ENCODE measurements around the gene RIOX2.

RIOX2 gene

DNA sequence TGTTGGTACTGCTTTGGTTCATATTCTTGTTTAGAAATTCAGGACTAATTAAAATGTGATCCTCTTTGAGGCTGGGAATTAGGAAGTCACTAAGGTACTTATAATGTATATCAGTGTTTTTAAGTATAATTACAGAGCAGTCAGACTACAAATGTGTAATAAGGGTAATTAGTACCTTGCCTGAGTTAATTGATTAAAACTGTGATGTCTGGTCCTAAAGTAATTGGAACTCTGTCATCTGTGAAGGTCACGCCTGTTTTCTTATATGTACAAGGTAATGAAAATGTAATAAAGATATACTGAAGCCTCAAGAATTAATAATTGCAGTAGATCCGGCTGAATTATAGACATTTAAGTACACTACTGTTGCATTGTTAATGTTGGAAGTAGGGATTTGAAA lies 32.8 kb downstream of the RIOX2 start:
- H3K4me3 ChIP-seq (ENCODE audit: control insufficient read depth, low read depth, low read length) = no peak overlapping the region
- no peak for DNase-seq (ENCODE audit: low read depth)
- TF ChIP-seq, protein P1, sequence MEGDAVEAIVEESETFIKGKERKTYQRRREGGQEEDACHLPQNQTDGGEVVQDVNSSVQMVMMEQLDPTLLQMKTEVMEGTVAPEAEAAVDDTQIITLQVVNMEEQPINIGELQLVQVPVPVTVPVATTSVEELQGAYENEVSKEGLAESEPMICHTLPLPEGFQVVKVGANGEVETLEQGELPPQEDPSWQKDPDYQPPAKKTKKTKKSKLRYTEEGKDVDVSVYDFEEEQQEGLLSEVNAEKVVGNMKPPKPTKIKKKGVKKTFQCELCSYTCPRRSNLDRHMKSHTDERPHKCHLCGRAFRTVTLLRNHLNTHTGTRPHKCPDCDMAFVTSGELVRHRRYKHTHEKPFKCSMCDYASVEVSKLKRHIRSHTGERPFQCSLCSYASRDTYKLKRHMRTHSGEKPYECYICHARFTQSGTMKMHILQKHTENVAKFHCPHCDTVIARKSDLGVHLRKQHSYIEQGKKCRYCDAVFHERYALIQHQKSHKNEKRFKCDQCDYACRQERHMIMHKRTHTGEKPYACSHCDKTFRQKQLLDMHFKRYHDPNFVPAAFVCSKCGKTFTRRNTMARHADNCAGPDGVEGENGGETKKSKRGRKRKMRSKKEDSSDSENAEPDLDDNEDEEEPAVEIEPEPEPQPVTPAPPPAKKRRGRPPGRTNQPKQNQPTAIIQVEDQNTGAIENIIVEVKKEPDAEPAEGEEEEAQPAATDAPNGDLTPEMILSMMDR (conservative IDR thresholded peaks at IDR 0.05; ENCODE audit: control insufficient read depth, insufficient read depth, low read depth, low read length) = no peak

DNA sequence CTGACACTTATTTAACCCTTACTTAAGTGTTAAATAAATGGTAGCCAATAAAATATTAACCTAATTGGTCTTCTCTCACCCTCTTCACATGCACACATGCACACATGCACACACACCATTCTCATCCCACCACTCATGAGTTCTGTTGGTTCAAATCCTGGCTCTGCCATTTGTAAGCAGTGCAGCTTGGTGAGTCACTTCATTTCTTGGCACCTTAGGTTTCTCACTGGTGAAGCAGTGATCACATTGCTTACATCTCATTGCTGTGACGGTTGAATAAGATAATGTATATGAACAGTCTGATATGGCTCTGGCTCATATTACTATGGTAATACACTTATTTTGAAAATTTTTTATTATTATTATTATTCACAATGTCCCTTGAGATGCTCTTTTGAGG lies 33.8 kb downstream of the RIOX2 start:
- DNase-seq (ENCODE audit: low read depth) = no peak
- TF ChIP-seq, protein P1 (conservative IDR thresholded peaks at IDR 0.05; ENCODE audit: control insufficient read depth, insufficient read depth, low read depth, low read length) = no peak

DNA sequence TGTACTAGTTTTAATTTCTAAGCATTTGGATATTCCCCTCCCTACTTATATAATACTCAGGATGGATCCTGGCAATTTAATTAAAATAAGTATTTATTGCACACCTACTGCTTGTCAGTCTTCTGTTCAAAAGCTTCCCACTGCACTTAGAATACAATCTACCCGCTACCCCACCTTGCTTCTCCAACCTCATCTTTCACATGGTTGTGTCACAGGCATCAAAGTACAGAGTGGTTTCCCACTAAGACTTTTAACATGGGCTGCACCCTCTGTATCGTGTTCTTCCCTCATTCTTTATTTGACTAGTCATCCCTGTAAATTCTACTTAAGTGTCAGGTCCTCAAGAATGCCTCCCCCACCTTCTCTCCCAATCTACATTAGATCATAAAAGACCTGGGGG lies 35.0 kb downstream of the RIOX2 start:
- DNase-seq (ENCODE audit: low read depth) = no peak
- TF ChIP-seq, protein P1 (conservative IDR thresholded peaks at IDR 0.05; ENCODE audit: control insufficient read depth, insufficient read depth, low read depth, low read length) = no peak
- H3K4me3 ChIP-seq (ENCODE audit: control insufficient read depth, low read depth, low read length) = no peak overlapping the region

More for the DNA sequence above, 33.8 kb downstream of the RIOX2 start:
- H3K4me3 ChIP-seq (ENCODE audit: control insufficient read depth, low read depth, low read length) = no peak overlapping the region

DNA sequence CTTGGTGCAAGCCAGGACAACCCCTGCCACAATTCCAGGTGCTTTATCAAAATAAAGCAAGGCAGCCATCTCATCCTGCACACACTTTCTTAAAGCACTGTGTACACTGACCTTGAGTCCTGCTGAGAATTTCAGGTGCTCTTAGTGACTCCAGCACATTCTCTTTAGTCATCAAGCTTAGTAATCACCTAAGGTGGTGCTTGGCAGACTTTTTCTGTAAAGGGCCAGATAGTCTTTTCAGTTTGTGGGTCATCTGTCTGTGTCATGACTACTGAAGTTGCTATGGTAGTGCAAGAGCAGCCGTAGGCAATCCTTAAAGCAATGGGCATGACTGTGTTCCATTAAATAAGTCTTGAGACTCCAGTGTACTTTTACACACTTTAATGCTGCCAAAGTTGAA lies 36.4 kb downstream of the RIOX2 start:
- TF ChIP-seq, protein P1 (conservative IDR thresholded peaks at IDR 0.05; ENCODE audit: control insufficient read depth, insufficient read depth, low read depth, low read length) = no peak
- H3K4me3 ChIP-seq (ENCODE audit: control insufficient read depth, low read depth, low read length) = no peak overlapping the region
- DNase-seq (ENCODE audit: low read depth) = no peak

DNA sequence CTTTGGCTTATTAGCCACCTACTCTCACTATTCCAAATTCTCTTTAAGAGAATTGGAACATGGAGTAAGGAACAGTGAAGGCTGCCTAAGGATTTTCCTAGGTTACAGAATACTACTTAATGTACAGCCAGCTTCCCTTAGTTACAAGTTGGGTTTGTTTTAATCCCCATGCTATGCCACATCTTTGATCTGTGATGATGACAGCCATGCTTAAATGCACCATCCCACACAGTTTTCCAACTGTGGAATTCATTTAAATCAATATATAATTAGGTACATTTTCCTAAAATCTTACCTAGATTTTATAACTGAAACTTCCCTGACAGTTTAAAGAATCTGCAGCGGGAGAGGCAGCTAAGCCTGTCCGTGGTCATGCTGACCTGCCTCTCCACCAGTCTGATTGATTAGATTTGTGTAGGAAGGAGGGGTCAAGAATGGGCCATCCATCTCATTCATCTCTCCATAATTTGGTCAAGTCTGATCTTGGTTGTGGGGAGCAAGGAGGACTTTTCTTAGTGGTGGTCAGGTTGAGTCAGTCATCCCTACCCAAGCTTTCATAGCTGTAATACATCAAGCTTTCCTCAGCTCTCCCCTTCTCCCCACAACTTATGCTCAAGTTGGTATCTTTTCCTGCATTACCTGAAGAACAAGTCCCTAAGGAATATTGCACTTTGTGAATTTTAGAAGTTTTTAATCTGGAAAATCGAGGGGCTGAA lies 37.1 kb downstream of the RIOX2 start:
- TF ChIP-seq, protein P1 (conservative IDR thresholded peaks at IDR 0.05; ENCODE audit: control insufficient read depth, insufficient read depth, low read depth, low read length) = no peak
- no peak for DNase-seq (ENCODE audit: low read depth)
- H3K4me3 ChIP-seq (ENCODE audit: control insufficient read depth, low read depth, low read length) = no peak overlapping the region

DNA sequence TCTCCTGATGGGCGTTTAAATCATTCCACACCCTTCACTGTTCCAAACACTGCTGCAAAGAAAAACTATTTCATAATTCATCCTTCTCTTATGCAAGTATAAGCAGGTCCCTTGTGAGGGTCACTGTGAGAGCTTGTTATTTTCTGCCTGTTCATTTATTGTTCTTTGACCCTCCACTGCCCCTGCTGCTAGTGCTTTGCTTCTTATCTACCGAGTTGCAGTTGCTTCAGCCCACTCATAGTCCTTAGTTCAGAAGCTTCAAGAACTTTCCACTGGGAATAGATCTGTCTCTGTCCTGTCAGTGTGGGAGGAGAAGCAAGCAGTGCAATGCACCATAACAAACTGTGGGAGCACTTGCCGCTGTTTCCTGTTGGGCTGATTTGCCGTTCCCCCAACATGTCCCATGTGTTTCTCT lies 39.8 kb downstream of the RIOX2 start:
- no peak overlapping the region for H3K4me3 ChIP-seq (ENCODE audit: control insufficient read depth, low read depth, low read length)
- TF ChIP-seq, protein P1 (conservative IDR thresholded peaks at IDR 0.05; ENCODE audit: control insufficient read depth, insufficient read depth, low read depth, low read length) = no peak
- no peak for DNase-seq (ENCODE audit: low read depth)

Data from fibroblast of mammary gland (primary cell).